Measurements from ENCODE around the gene VAT1L.

DNA sequence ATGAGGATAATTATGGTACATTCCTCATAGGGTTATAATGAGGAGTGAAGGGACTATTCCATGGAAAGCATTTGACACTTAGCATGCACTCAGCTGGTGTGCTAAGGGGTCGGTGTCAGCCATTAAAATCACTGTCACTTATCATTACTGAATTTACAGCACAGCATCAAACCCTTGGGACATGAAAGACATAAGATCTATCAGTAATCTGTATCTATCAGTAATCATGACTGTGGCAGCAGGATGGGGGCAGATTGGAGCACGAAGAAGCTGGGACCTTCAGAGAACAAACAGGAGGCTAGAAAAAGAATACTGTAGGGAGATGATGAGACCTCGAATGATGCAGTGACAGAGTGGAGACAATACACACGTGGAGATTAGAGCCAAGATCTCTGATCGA, 160.5 kb downstream of the VAT1L start:
- TF ChIP-seq, protein P1, sequence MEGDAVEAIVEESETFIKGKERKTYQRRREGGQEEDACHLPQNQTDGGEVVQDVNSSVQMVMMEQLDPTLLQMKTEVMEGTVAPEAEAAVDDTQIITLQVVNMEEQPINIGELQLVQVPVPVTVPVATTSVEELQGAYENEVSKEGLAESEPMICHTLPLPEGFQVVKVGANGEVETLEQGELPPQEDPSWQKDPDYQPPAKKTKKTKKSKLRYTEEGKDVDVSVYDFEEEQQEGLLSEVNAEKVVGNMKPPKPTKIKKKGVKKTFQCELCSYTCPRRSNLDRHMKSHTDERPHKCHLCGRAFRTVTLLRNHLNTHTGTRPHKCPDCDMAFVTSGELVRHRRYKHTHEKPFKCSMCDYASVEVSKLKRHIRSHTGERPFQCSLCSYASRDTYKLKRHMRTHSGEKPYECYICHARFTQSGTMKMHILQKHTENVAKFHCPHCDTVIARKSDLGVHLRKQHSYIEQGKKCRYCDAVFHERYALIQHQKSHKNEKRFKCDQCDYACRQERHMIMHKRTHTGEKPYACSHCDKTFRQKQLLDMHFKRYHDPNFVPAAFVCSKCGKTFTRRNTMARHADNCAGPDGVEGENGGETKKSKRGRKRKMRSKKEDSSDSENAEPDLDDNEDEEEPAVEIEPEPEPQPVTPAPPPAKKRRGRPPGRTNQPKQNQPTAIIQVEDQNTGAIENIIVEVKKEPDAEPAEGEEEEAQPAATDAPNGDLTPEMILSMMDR (IDR thresholded peaks at IDR 0.05; ENCODE audit: low read length): no peak
- no peak for TF ChIP-seq EZH2phosphoT487 (IDR thresholded peaks at IDR 0.05; ENCODE audit: low read length)
